Psoas muscle (tissue), 8 donors: ENCODE measurements around the gene FOXP2. TPM values are rescaled to one million over a fixed set of nuclear protein-coding genes. Genes with fewer than 3 reads are reported as not detected.

Experiments used
- ATAC-seq, 4 donors: fragments of 200-7000 bp; cut with Tn5 transposase; one replicate each; pipeline ENCODE4 v1.9.1; 2020; ENCODE audit warnings: moderate library complexity in 3 of 4, mild to moderate bottlenecking in 2 of 4
- DNase-seq, 2 donors: peaks; one replicate each; pipeline ENCODE4 v3.0.0-alpha.2; 2020
- H3K27ac ChIP-seq: fragments of 200-600 bp; one replicate; pipeline ENCODE4 v1.8.0; 2022
- H3K27me3 ChIP-seq, 3 donors: fragments of 200-600 bp in 1 of 3; one replicate each; pipeline versions ENCODE4 v1.6.1 to v1.8.0; 2013 to 2022; ENCODE audit warnings: low read length in 2 of 3, mild to moderate bottlenecking in 2 of 3, moderate library complexity in 1 of 3; ENCODE audit not compliant: insufficient read depth in 3 of 3
- H3K36me3 ChIP-seq, 2 donors: fragments of 200-600 bp in 1 of 2; one replicate each; pipeline versions ENCODE4 v1.6.1 to v1.8.0; 2013 to 2022; ENCODE audit warnings: low read depth in 1 of 2, mild to moderate bottlenecking in 1 of 2, moderate library complexity in 1 of 2; ENCODE audit not compliant: insufficient read depth in 1 of 2
- H3K4me1 ChIP-seq: fragments of 200-600 bp; one replicate; pipeline ENCODE4 v1.8.0; 2022
- H3K4me3 ChIP-seq: fragments of 200-600 bp; one replicate; pipeline ENCODE4 v1.8.0; 2022; ENCODE audit warnings: mild to moderate bottlenecking
- H3K9me3 ChIP-seq: fragments of 200-600 bp; one replicate; pipeline ENCODE4 v1.8.0; 2022
- whole genome bisulfite sequencing, 3 donors: extraction: QIAGEN DNeasy Blood & Tissue Kit; methylation state at CpG; one replicate each; pipeline versions ENCODE4 v1.1.6 to v1.1.7; 2013; 5-methylcytosine and 5-hydroxymethylcytosine counted together
- intact Hi-C, 2 donors: fragments of 100-400 bp; cut with DNase I; formaldehyde crosslinking; loops; one replicate each; pipeline versions ENCODE4 v1.11.0 to v1.14.2; 2022
- polyA plus RNA-seq, 3 donors: library from polyadenylated mRNA; stranded (reverse); fragments of 200-250 nt; gene quantifications; one replicate each; pipeline ENCODE4 v1.2.3, GENCODE V29; 2013
- total RNA-seq, 4 donors: library from RNA; stranded (reverse); fragmentation: NEBNext Ultra II Directional in 2 of 4; extraction: Animal tissue kit (Norgen Biotek cat#: 25700) in 2 of 4; gene quantifications; one replicate each; pipeline versions ENCODE4 v1.2.1 to v1.2.4, GENCODE V29; 2021 to 2023
- TF ChIP-seq, protein P1 (sequence below): fragments of 200-600 bp; IDR thresholded peaks from one replicate; pipeline ENCODE4 v1.8.0; 2022; ENCODE audit warnings: antibody characterized with exemption
- donor health status: healthy with polysubstance abuse.
- donor health status: DM: no; HTN: no; CAD: no; lungs with moderate emphysema.
- donor health status: Bipolar disorder and iron deficiency.
- donor health status: healthy.
- donor health status: DM: yes; HTN: yes; CAD: no.
- donor health status: DM: no; HTN: no; CAD: no.
- donor health status: DM: no; HTN: no; CAD: no.
- donor health status: DM: yes; HTN: yes; CAD: no.

FOXP2 gene
- total and polyA plus RNA-seq, 7 donors, result 0.35 to 6.7 (median 5.1) TPM

DNA sequence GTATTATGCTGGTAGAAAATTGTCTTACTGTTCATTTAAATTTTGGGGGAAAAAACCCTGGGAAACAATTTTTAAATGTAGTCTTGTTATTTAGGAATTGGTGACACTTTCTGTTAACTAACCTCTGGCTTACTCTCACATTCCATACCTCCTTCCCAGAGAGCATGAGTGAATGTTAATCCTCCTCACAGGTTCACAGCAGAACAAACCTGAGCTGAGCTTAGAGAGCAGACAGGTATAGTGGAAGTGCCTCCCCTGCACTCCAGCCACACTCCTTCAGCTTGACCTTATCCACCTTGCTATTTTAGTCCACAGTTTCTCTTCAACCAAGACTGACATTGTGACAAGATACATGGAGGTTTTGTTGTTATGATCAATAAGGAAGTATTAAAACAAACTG lies 235.9 kb downstream of the FOXP2 start:
- Histone ChIP-seq H3K36me3 (peaks cover 0 to 32% of the 10 kb centered on the region in 2 donors), H3K27ac (no peak overlapping the region), H3K4me1 (no peaks in the 10 kb centered on the region), H3K27me3 (no peaks in the 10 kb centered on the region), H3K9me3 (no peaks in the 10 kb centered on the region), H3K4me3 (no peak overlapping the region)
- intact Hi-C loops, result loop anchor here in 1 of 2 donors (10.0 kb wide), 1 partner anchor 616 kb away; no protein-coding TSS in a partner anchor
- TF ChIP-seq, protein P1, sequence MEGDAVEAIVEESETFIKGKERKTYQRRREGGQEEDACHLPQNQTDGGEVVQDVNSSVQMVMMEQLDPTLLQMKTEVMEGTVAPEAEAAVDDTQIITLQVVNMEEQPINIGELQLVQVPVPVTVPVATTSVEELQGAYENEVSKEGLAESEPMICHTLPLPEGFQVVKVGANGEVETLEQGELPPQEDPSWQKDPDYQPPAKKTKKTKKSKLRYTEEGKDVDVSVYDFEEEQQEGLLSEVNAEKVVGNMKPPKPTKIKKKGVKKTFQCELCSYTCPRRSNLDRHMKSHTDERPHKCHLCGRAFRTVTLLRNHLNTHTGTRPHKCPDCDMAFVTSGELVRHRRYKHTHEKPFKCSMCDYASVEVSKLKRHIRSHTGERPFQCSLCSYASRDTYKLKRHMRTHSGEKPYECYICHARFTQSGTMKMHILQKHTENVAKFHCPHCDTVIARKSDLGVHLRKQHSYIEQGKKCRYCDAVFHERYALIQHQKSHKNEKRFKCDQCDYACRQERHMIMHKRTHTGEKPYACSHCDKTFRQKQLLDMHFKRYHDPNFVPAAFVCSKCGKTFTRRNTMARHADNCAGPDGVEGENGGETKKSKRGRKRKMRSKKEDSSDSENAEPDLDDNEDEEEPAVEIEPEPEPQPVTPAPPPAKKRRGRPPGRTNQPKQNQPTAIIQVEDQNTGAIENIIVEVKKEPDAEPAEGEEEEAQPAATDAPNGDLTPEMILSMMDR, result no peak
- DNase-seq (no peak), ATAC-seq (no peak)

DNA sequence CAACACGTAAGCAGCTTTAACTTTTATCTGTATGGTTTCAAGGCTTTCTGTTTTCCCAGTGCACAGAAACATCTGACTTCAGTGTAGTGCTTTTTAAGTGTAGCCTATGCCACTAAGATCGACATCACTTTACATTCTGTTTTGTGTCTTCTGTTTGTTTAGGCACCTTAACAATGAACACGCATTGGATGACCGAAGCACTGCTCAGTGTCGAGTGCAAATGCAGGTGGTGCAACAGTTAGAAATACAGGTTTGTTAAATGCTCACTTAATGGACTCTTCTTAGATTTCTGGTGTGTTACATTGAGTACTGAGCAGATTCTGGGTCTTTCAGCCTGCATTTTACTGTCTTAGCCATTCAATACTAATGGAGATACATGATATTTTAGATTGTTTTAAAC lies 237.4 kb downstream of the FOXP2 start:
- intact Hi-C loops, result loop anchor here in 1 of 2 donors (10.0 kb wide), 1 partner anchor 617 kb away; no protein-coding TSS in a partner anchor
- 92 to 95% (median 93%) methylated on average over 5 of the region's 5 CpGs for WGBS, 3 donors
- no peak for ATAC-seq
- no peaks in the 10 kb centered on the region for H3K9me3 ChIP-seq
- no peaks in the 10 kb centered on the region for H3K27me3 ChIP-seq
- H3K4me1 ChIP-seq, result no peaks in the 10 kb centered on the region
- H3K4me3 ChIP-seq, result no peak overlapping the region
- no peak overlapping the region for H3K27ac ChIP-seq
- no peak for DNase-seq
- peaks cover 0 to 32% of the 10 kb centered on the region in 2 donors for H3K36me3 ChIP-seq
- TF ChIP-seq, protein P1, result no peak

DNA sequence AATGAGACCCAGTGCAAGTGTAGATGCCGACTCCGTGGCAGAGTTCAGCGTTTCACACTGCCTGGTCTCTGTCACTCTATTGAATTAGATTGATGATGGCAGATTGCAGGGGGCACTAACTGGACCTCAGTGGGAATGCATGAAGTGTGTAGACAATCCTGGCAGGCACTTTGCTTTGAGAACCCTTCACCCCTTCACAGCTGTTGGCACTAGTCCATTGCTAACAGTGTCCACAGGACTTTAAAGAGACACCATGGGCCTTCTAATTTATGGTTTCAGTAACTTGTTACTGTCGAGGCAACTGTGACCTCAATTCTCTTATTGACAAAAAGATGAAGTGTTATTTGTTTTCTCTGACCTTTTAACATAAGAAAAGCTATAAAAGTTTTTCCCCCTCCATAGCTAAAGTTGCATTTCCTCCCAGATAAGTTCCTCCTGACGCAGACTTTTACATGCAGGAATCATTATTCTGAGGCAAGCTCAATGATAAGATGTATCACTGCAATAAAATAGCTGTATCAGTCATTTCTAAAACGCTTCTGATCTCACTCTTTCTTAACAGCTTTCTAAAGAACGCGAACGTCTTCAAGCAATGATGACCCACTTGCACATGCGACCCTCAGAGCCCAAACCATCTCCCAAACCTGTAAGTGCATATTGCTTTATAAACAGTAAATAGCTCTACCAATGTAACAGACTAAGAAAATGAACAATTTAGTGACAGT lies 238.9 kb downstream of the FOXP2 start:
- DNase-seq (no peak), ATAC-seq (no peak)
- TF ChIP-seq, protein P1, result no peak
- Histone ChIP-seq H3K36me3 (peaks cover 0 to 32% of the 10 kb centered on the region in 2 donors), H3K4me1 (no peaks in the 10 kb centered on the region), H3K27me3 (no peaks in the 10 kb centered on the region), H3K4me3 (no peak overlapping the region), H3K27ac (no peak overlapping the region), H3K9me3 (no peaks in the 10 kb centered on the region)
- 64 to 71% (median 70%) methylated on average over 10 of the region's 10 CpGs for WGBS, 3 donors
- intact Hi-C loops, result loop anchor here in 1 of 2 donors (10.0 kb wide), 1 partner anchor 619 kb away; no protein-coding TSS in a partner anchor

DNA sequence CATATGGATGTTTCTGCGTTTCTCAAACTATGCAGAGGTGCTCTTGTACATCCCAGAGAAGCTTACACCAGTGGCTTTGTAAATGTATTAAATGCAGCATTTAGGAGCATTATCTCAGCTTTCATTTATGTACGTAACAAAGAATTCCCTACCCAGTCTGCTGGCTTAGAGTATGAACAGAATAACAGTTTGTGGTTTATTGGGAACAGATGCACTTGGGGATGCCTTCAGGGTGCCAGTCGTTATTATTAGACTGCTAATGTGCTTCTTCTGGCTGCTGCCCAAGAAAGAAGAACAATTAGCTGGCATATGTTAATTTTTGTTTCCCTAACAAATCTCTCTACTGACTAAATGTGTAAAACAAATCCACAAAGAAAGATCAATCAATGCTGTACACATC lies 241.9 kb downstream of the FOXP2 start:
- TF ChIP-seq, protein P1, result no peak
- Histone ChIP-seq H3K27ac (no peak overlapping the region), H3K4me3 (no peak overlapping the region), H3K4me1 (no peaks in the 10 kb centered on the region), H3K27me3 (no peaks in the 10 kb centered on the region), H3K9me3 (no peaks in the 10 kb centered on the region), H3K36me3 (peaks cover 0 to 41% of the 10 kb centered on the region in 2 donors)
- DNase-seq (no peak), ATAC-seq (no peak)
- intact Hi-C loops, result loop anchor here in 1 of 2 donors (5.0 to 10.0 kb wide), 2 partner anchors 421 to 622 kb away; no protein-coding TSS in a partner anchor
- WGBS, 3 donors, result 47 to 57% (median 53%) methylated on average over 3 of the region's 3 CpGs
